ENCODE results near the gene TRMT44.

TRMT44 gene

DNA sequence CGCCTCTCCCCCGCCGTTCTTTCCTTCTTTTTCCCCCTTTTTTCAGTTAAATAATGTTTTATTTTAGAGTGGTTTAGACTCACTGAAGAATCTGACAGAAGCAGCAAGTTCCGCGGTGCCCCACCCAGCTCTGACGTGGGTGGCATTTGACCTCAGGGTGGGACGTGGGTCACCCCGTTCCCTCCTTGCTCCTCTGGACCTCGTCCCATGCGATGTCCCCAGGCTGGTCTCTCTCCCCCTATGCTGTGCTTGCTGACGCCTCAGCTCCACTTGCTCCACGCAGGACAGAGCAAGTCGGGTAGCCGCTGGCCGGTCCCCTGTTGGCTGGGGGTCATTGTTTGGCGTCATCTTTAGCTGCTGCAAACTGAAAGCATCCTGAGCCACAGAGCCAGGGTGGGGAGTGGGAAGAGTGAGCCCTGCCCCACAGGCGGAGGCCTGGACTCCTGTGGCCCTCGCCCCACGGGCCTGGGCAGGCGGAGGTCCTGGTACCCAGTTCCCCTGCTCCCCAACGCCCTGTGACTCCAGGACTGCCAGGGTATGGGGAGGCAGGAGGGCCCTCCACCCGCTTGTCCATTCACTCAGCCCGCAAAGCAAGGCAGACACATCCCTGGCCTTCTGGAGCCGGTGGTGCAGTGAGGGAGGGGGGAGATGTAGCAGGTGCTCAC lies 30.8 kb downstream of the TRMT44 start:
- no peaks in the 10 kb centered on the region for H3K79me2 ChIP-seq (ENCODE audit: control insufficient read depth, insufficient read depth, low read length, unreplicated experiment)
- H2AFZ ChIP-seq (ENCODE audit: low read length, unreplicated experiment), result no peak overlapping the region
- no peak overlapping the region for H3K4me3 ChIP-seq (ENCODE audit: low read depth, low read length)
- H3K36me3 ChIP-seq (ENCODE audit: insufficient read depth, low read length), result peaks cover 5% of the 10 kb centered on the region; the same call in 1 of the 2 replicates
- H3K27me3 ChIP-seq (ENCODE audit: insufficient read depth, low read length), result no peaks in the 10 kb centered on the region
- peaks cover 23% of the 10 kb centered on the region for H3K4me1 ChIP-seq (ENCODE audit: control insufficient read depth, insufficient read depth, low read length, unreplicated experiment)
- H3K27ac ChIP-seq (ENCODE audit: low read depth, low read length), result no peak overlapping the region

DNA sequence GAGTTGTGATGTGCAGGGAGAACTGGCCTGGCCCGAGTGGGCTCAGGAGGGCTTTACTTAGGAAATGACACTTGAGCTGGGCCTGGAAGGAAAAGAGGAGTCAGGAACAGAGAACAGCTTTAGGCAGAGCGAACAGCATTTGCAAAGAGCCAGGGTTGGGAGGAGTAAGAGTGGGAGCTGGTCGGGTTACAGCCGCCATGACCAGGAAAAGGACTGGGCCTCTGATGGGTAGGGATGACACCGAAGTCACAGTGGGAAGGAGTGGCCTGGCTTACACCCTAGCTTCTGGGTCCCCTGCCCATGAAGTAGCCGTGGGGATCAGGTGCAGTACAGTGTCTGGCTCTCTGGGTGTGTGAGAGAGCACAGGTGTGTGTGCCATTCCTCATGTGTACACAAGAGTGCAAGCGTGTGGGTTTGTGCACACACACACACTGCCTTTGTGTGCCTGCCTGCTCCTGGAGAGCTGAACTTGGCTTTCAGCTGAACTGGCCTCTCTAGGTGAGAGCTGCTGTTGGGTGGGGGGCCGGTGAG lies 31.6 kb downstream of the TRMT44 start:
- Histone ChIP-seq H3K27ac (ENCODE audit: low read depth, low read length) (peak overlapping the region; percentile 92), H3K27me3 (ENCODE audit: insufficient read depth, low read length) (no peaks in the 10 kb centered on the region), H3K4me1 (ENCODE audit: control insufficient read depth, insufficient read depth, low read length, unreplicated experiment) (peaks cover 23% of the 10 kb centered on the region), H3K4me3 (ENCODE audit: low read depth, low read length) (0 out of 2 replicates have a peak overlapping the region, but pooled peaks have one; percentile 5), H3K36me3 (ENCODE audit: insufficient read depth, low read length) (peaks cover 5% of the 10 kb centered on the region; the same call in 1 of the 2 replicates), H3K79me2 (ENCODE audit: control insufficient read depth, insufficient read depth, low read length, unreplicated experiment) (no peaks in the 10 kb centered on the region), H2AFZ (ENCODE audit: low read length, unreplicated experiment) (no peak overlapping the region)

DNA sequence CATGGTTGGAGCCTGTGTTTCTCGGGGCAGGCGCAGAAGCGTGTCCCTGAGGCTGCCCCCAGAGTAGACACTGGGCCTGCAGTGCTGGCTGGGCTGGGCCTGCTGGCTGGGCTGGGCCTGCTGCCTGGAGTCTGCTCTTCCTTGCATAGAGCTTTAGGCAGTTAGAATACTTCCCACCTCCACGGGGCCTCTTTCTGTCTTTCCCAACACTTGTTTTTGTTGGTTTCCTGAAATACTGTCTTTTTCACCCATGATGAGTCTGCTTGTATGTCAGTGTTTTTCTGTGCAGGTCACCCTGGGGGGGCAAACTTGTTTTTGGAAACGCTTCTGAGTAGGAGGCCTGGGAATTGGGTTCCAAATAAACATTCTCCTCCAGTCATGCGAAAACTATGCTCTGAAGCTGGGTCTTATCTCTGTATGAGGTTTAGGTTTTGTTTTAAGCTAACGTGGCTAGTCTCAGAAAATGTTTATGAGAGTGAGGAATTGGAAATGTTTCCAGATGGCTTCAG lies 32.2 kb downstream of the TRMT44 start:
- H3K4me3 ChIP-seq (ENCODE audit: low read depth, low read length), result 0 out of 2 replicates have a peak overlapping the region, but pooled peaks have one; percentile 5
- H3K27me3 ChIP-seq (ENCODE audit: insufficient read depth, low read length), result no peaks in the 10 kb centered on the region
- H3K79me2 ChIP-seq (ENCODE audit: control insufficient read depth, insufficient read depth, low read length, unreplicated experiment), result no peaks in the 10 kb centered on the region
- peaks cover 5% of the 10 kb centered on the region; the same call in 1 of the 2 replicates for H3K36me3 ChIP-seq (ENCODE audit: insufficient read depth, low read length)
- peaks cover 23% of the 10 kb centered on the region for H3K4me1 ChIP-seq (ENCODE audit: control insufficient read depth, insufficient read depth, low read length, unreplicated experiment)
- peak overlapping the region; percentile 92 for H3K27ac ChIP-seq (ENCODE audit: low read depth, low read length)
- no peak overlapping the region for H2AFZ ChIP-seq (ENCODE audit: low read length, unreplicated experiment)

DNA sequence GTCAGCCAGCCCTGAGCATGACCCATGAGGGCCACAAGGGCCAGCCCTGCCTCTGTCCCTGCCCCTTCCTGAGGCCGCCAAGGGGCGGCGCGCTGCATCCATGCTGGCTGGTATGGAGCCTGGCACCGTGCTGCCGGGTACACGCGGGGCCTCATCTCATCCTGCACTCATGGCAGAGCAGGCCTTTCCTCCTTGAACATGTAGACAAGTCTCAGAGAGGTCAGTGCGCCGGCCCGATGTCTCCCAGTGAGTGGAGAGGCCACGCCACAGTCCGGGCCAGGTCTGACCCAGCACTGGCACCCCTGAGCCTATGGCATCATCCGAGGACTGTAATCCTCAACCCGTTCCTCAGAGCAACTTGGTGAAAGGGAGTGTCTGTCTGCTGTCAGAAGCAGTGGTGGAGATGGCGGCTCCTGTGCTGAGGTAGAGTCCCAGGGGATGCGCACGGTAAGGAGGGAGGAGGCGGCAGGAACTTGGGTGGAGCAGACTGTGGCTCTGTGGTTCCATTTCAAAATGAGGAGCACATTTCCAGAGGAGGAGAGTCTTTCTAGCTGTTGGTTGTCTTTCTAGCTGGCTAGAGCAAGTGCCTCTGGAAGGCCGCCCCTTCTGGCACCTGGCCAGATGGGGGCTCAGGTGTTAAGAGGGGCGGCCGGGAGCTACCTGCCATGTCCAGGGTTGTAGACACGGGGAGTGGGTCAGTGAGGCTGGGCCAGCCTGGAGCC lies 32.8 kb downstream of the TRMT44 start:
- H3K36me3 ChIP-seq (ENCODE audit: insufficient read depth, low read length), result peaks cover 5% of the 10 kb centered on the region; the same call in 1 of the 2 replicates
- H3K27me3 ChIP-seq (ENCODE audit: insufficient read depth, low read length), result no peaks in the 10 kb centered on the region
- H3K4me1 ChIP-seq (ENCODE audit: control insufficient read depth, insufficient read depth, low read length, unreplicated experiment), result peaks cover 23% of the 10 kb centered on the region
- no peaks in the 10 kb centered on the region for H3K79me2 ChIP-seq (ENCODE audit: control insufficient read depth, insufficient read depth, low read length, unreplicated experiment)
- H3K4me3 ChIP-seq (ENCODE audit: low read depth, low read length), result peak overlapping the region; percentile 36; the same call in 1 of the 2 replicates
- H3K27ac ChIP-seq (ENCODE audit: low read depth, low read length), result peak overlapping the region; percentile 92
- peak overlapping the region; percentile 43 for H2AFZ ChIP-seq (ENCODE audit: low read length, unreplicated experiment)

DNA sequence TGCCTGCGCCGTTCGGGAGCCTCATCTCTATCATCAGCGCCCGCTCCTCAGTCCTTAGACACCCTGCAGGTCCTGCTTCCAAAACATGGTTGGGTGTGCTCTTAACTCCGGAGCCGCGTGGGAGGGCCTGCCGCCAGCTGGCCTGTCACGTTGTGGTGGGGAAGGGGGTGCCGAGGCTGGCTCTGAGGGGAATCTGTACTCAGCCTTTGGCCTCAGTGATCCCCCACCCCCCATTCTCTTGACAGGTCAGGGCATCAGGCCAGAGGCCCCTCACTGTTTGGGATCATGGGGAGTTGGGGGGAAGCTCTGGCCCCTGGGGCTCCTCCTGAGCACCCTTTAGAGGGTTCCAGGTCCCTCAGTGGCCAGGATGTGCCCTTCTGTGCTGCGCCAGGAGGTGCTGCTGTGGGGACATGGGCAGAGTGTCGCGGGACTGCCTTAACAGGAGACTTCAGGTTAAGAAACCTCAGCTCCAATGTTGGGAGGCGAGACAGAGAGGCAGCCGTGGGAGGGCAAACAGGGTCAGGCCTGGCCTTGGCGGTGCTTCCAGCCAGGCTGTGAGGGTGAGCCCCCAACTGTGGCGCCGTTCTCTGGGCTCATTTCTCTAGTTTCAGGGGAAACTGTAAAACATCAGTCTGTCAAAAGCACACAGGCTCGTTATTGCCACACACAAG lies 33.5 kb downstream of the TRMT44 start:
- no peak overlapping the region for H2AFZ ChIP-seq (ENCODE audit: low read length, unreplicated experiment)
- no peaks in the 10 kb centered on the region for H3K79me2 ChIP-seq (ENCODE audit: control insufficient read depth, insufficient read depth, low read length, unreplicated experiment)
- H3K27me3 ChIP-seq (ENCODE audit: insufficient read depth, low read length), result no peaks in the 10 kb centered on the region
- H3K4me3 ChIP-seq (ENCODE audit: low read depth, low read length), result peak overlapping the region; percentile 36; the same call in 1 of the 2 replicates
- H3K4me1 ChIP-seq (ENCODE audit: control insufficient read depth, insufficient read depth, low read length, unreplicated experiment), result peaks cover 25% of the 10 kb centered on the region
- H3K36me3 ChIP-seq (ENCODE audit: insufficient read depth, low read length), result peaks cover 3% of the 10 kb centered on the region; the same call in 1 of the 2 replicates
- H3K27ac ChIP-seq (ENCODE audit: low read depth, low read length), result peak overlapping the region; percentile 92

DNA sequence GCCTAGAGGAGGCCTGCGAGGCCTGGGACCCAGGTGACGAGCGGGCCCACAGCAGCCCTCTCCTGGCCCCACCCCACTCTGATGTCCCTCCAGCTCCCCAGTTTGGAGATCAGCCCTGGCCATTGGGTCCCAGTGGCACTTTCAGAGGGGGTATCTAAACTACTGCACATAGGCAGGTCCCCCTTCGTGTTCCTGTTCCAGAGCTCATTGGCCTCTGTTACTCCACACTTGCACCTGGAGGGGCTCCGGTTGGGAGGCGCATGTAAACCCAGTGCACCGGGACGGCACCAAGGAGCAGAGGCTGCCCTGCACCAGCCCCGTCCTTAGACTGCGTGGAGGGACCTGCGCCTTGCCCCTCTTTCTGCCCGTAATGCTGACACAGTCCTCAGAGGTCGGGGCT lies 34.3 kb downstream of the TRMT44 start:
- no peak overlapping the region for H3K4me3 ChIP-seq (ENCODE audit: low read depth, low read length)
- H3K36me3 ChIP-seq (ENCODE audit: insufficient read depth, low read length), result no peaks in the 10 kb centered on the region
- H3K27me3 ChIP-seq (ENCODE audit: insufficient read depth, low read length), result no peaks in the 10 kb centered on the region
- H3K27ac ChIP-seq (ENCODE audit: low read depth, low read length), result no peak overlapping the region
- peaks cover 25% of the 10 kb centered on the region for H3K4me1 ChIP-seq (ENCODE audit: control insufficient read depth, insufficient read depth, low read length, unreplicated experiment)
- H2AFZ ChIP-seq (ENCODE audit: low read length, unreplicated experiment), result no peak overlapping the region
- H3K79me2 ChIP-seq (ENCODE audit: control insufficient read depth, insufficient read depth, low read length, unreplicated experiment), result no peaks in the 10 kb centered on the region

DNA sequence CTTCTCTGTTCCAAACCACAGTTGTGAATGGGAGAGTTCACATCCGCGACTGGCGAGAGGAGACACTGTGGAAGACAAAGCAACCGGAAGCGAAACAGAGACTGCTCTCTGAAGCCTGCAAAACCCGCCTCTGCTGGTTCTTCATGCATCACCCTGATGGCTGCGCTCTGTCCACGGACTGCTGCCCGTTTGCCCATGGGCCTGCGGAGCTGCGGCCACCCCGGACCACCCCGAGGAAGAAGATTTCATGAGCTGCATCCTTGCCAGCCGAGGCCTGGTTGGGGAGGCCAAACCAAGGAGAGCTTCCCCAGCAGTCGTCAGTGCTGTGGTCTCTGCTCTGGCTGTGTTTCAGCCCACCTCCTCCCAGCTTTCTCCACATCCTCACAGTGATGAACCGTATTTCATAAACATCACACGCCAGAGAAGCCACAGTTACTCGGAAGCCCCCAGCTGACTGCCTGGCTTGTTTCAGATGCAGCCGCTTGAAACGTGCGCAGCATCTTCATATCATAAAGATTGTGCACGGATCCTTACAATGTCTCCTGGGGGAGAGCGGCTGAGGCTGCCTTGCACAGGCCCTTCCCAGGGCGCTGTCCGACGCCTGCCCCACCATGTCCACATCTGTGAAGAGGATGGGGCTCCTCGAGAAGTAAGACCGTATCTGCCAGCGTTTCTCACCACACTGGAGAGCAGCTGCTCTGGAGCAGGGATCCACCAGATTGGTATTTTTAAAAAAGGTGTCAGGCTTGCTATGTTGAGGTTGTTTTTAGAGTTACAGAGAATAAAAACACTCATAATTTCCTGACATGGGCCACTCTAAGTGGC lies 35.4 kb downstream of the TRMT44 start:
- no peaks in the 10 kb centered on the region for H3K36me3 ChIP-seq (ENCODE audit: insufficient read depth, low read length)
- no peak overlapping the region for H2AFZ ChIP-seq (ENCODE audit: low read length, unreplicated experiment)
- H3K4me1 ChIP-seq (ENCODE audit: control insufficient read depth, insufficient read depth, low read length, unreplicated experiment), result peaks cover 25% of the 10 kb centered on the region

DNA sequence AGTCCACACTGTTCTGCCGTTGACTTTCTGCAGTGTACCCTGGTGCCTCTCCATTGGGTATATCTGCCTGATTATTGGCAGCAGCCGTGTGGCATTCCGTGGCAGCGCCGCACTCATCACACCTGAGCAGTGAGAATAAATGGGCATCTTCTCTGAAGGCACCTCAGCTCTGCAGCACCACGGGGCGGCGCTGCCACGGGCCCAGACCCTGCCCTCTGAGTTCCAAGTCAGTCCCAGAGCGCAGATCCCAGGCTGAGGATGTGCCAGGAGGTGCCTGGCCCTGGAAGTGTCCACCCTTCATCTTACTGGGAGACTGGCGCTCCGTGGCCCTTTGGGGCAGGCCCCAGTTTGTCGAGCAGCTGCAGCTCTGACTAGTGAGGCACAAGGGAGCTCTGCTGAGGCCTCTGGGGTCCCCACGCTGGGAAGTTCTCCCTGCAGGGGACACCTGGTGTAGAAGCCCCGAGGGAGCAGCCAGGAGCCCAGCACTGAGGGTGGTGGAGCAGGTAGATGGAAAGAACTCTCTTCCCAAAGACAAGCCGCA lies 36.6 kb downstream of the TRMT44 start:
- no peaks in the 10 kb centered on the region for H3K79me2 ChIP-seq (ENCODE audit: control insufficient read depth, insufficient read depth, low read length, unreplicated experiment)
- H3K4me1 ChIP-seq (ENCODE audit: control insufficient read depth, insufficient read depth, low read length, unreplicated experiment), result peaks cover 22% of the 10 kb centered on the region
- H3K36me3 ChIP-seq (ENCODE audit: insufficient read depth, low read length), result no peaks in the 10 kb centered on the region
- no peak overlapping the region for H3K27ac ChIP-seq (ENCODE audit: low read depth, low read length)
- no peak overlapping the region for H2AFZ ChIP-seq (ENCODE audit: low read length, unreplicated experiment)
- H3K27me3 ChIP-seq (ENCODE audit: insufficient read depth, low read length), result no peaks in the 10 kb centered on the region
- H3K4me3 ChIP-seq (ENCODE audit: low read depth, low read length), result no peak overlapping the region

More for the DNA sequence above, 35.4 kb downstream of the TRMT44 start:
- H3K79me2 ChIP-seq (ENCODE audit: control insufficient read depth, insufficient read depth, low read length, unreplicated experiment), result no peaks in the 10 kb centered on the region
- H3K27ac ChIP-seq (ENCODE audit: low read depth, low read length), result no peak overlapping the region
- no peak overlapping the region for H3K4me3 ChIP-seq (ENCODE audit: low read depth, low read length)
- no peaks in the 10 kb centered on the region for H3K27me3 ChIP-seq (ENCODE audit: insufficient read depth, low read length)

DNA sequence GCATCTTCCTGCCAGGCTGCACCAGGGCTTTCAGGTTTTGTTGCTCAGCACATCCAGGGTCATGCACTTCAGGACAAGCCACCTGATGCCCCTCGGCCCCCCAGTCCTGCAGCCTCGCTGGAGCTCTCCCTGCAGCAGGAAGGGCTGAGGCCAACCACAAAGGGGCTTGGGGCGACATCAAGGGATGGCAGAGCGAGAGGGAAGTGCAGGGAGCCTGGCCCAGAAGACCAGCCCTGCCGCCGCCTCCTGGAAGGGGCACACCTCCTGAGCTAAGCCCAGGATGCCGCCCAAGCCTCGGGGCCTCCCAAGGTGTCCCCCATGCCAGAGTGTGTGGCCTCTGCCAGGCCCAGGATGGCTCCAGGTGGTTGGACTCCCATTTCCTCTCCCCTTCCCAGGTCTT lies 37.1 kb downstream of the TRMT44 start:
- Histone ChIP-seq H3K36me3 (ENCODE audit: insufficient read depth, low read length) (no peaks in the 10 kb centered on the region), H3K27ac (ENCODE audit: low read depth, low read length) (no peak overlapping the region), H2AFZ (ENCODE audit: low read length, unreplicated experiment) (no peak overlapping the region), H3K4me1 (ENCODE audit: control insufficient read depth, insufficient read depth, low read length, unreplicated experiment) (peaks cover 17% of the 10 kb centered on the region), H3K79me2 (ENCODE audit: control insufficient read depth, insufficient read depth, low read length, unreplicated experiment) (no peaks in the 10 kb centered on the region), H3K4me3 (ENCODE audit: low read depth, low read length) (no peak overlapping the region), H3K27me3 (ENCODE audit: insufficient read depth, low read length) (no peaks in the 10 kb centered on the region)

All from ACC112 (cell line).